Naive thymus-derived CD4-positive, alpha-beta T cell (primary cell): Measurements from ENCODE around the gene ZNF618. TPM values are rescaled to one million over a fixed set of nuclear protein-coding genes. Genes with fewer than 3 reads are reported as not detected.

Experiments used
- ATAC-seq: fragments of 150-1000 bp; cut with Tn5 transposase; 2 replicates; pipeline ENCODE4 v1.10.0; 2021; ENCODE audit warnings: mild to moderate bottlenecking, moderate library complexity
- CTCF ChIA-PET: fragments of 350-600 bp; sonication (Branson Sonifier 250); formaldehyde crosslinking; loops from one replicate; lab custom pipeline; 2021; ENCODE audit warnings: antibody characterized with exemption; lab: Charles Lee
- POLR2A ChIA-PET: fragments of 350-600 bp; sonication (Branson Sonifier 250); formaldehyde crosslinking; loops from one replicate; lab custom pipeline; 2021; ENCODE audit warnings: antibody characterized with exemption, inconsistent platforms; lab: Charles Lee
- DNase-seq, 9 donors: peaks; one replicate each; pipeline versions ENCODE4 v3.0.0 to v3.0.0-alpha.2; 2020 to 2022; ENCODE audit warnings: mixed read lengths in 1 of 9
- H3K27ac ChIP-seq: one replicate; pipeline ENCODE4 v1.7.0; 2013; ENCODE audit warnings: mild to moderate bottlenecking, low read depth, low read length, moderate library complexity
- H3K27me3 ChIP-seq, 2 donors: one replicate each; pipeline ENCODE4 v1.7.0; 2013; ENCODE audit warnings: low read length in 2 of 2, mild to moderate bottlenecking in 2 of 2, moderate library complexity in 2 of 2; ENCODE audit not compliant: control insufficient read depth in 2 of 2, insufficient read depth in 2 of 2
- H3K36me3 ChIP-seq, 3 experiments: 1 replicate in 2 of 3; 2 replicates in 1 of 3; pipeline ENCODE4 v1.7.0; 2013; ENCODE audit warnings: low read length in 3 of 3, mild to moderate bottlenecking in 3 of 3, moderate library complexity in 1 of 3; ENCODE audit not compliant: insufficient read depth in 3 of 3, control insufficient read depth in 2 of 3
- H3K4me1 ChIP-seq, 2 donors: one replicate each; pipeline ENCODE4 v1.7.0; 2013; ENCODE audit warnings: low read length in 2 of 2, mild to moderate bottlenecking in 2 of 2, moderate library complexity in 1 of 2; ENCODE audit not compliant: control insufficient read depth in 2 of 2, insufficient read depth in 2 of 2
- H3K4me3 ChIP-seq: 2 replicates; pipeline ENCODE4 v1.7.0; 2013; ENCODE audit warnings: mild to moderate bottlenecking, low read length
- H3K9me3 ChIP-seq, 3 experiments: 1 replicate in 2 of 3; 2 replicates in 1 of 3; pipeline ENCODE4 v1.7.0; 2013; ENCODE audit warnings: low read length in 3 of 3; ENCODE audit not compliant: control insufficient read depth in 2 of 3
- H3K27ac Mint-ChIP-seq, 9 donors: one replicate each; pipeline ENCODE4 v1.8.0; 2020 to 2022; ENCODE audit warnings: mixed read lengths in 9 of 9, mild to moderate bottlenecking in 8 of 9, moderate library complexity in 5 of 9, inconsistent platforms in 2 of 9
- H3K27me3 Mint-ChIP-seq, 5 donors: one replicate each; pipeline ENCODE4 v1.8.0; 2021 to 2022; ENCODE audit warnings: mixed read lengths in 5 of 5, mild to moderate bottlenecking in 1 of 5
- H3K36me3 Mint-ChIP-seq, 5 donors: one replicate each; pipeline ENCODE4 v1.8.0; 2020 to 2022; ENCODE audit warnings: mixed read lengths in 5 of 5, mild to moderate bottlenecking in 3 of 5, inconsistent platforms in 1 of 5
- H3K4me1 Mint-ChIP-seq, 7 donors: one replicate each; pipeline ENCODE4 v1.8.0; 2020 to 2022; ENCODE audit warnings: mixed read lengths in 7 of 7, mild to moderate bottlenecking in 3 of 7, inconsistent platforms in 1 of 7
- H3K4me3 Mint-ChIP-seq, 10 donors: one replicate each; pipeline ENCODE4 v1.8.0; 2020 to 2022; ENCODE audit warnings: mild to moderate bottlenecking in 10 of 10, mixed read lengths in 10 of 10, moderate library complexity in 6 of 10, inconsistent platforms in 2 of 10
- H3K9me3 Mint-ChIP-seq, 11 donors: one replicate each; pipeline ENCODE4 v1.8.0; 2020 to 2022; ENCODE audit warnings: mixed read lengths in 11 of 11, mild to moderate bottlenecking in 4 of 11, inconsistent platforms in 1 of 11, moderate library complexity in 1 of 11
- intact Hi-C, 2 donors: fragments of 100-400 bp; cut with micrococcal nuclease; formaldehyde crosslinking; loops; one replicate each; pipeline ENCODE4 v1.15.1; 2023
- polyA plus RNA-seq, 2 donors: library from polyadenylated mRNA; unstranded; fragments of 300-500 nt; fragmentation: Illumina TruSeq; gene quantifications; one replicate each; pipeline ENCODE4 v1.2.3, GENCODE V29; 2021
- total RNA-seq, 6 experiments: library from RNA in 5 of 6; stranded (reverse) in 5 of 6; gene quantifications; 1 replicate in 5 of 6; 2 replicates in 1 of 6; pipeline ENCODE4 v1.2.3 and lab custom pipeline; 2021 to 2026

ZNF618 gene
- total and polyA plus RNA-seq, 7 experiments from 2014 or later = 0.17 to 3.3 (median 1.1) TPM

DNA sequence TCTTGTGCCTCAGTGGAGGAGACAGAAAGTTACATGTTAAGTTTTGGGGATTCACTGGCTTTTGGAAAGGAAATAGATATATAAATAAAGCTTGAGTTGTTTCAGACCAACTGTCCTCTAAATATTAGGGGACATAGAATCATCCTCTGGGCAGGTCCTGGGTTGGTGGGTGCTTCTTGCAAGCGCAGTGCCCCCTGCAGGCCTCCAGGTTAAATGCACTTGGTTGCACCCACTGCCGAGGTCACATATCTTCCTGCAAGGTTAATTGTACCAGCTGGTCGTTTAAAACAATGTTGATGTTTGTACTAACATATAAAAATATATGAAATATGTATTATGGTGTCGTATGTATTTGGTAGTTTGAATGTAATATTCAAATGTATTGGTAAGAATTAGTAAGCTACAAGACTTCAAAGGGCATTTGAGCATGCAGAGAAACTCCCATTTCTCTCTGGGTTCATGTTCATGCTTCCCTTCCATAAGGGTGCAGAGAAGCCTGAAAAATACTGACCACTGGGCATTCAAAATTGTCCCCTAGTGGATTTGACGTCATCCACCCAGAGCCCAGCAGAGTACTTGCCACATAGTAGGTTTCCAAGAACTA, 87.0 kb downstream of the ZNF618 start:
- H3K27me3 Mint-ChIP-seq = no peaks in the 10 kb centered on the region
- Histone ChIP-seq H3K27me3 (no peaks in the 10 kb centered on the region), H3K27ac (no peak overlapping the region), H3K4me3 (no peak overlapping the region), H3K4me1 (no peaks in the 10 kb centered on the region), H3K9me3 (no peaks in the 10 kb centered on the region), H3K36me3 (no peaks in the 10 kb centered on the region)
- H3K36me3 Mint-ChIP-seq = no peaks in the 10 kb centered on the region
- H3K9me3 Mint-ChIP-seq = peaks cover 0 to 1% (median 0%) of the 10 kb centered on the region in 11 donors
- no peak overlapping the region for H3K27ac Mint-ChIP-seq
- ATAC-seq (peak; percentile 55), DNase-seq (peak in 1 of 9 donors; percentile 33)
- intact Hi-C loops = loop anchor here in 1 of 2 donors (1.0 kb wide), 2 partner anchors 110 to 156 kb away; no protein-coding TSS in a partner anchor
- POLR2A ChIA-PET = no interaction called here
- CTCF ChIA-PET = no interaction called here
- H3K4me3 Mint-ChIP-seq = no peak overlapping the region
- no peaks in the 10 kb centered on the region for H3K4me1 Mint-ChIP-seq

GRCh38 chr9:113963696-113964494, 87.8 kb downstream of the ZNF618 start:
- ChIA-PET POLR2A (no interaction called here), CTCF (no interaction called here)
- DNase-seq (no peak), ATAC-seq (no peak)
- Histone ChIP-seq H3K36me3 (no peaks in the 10 kb centered on the region), H3K9me3 (no peaks in the 10 kb centered on the region), H3K4me1 (no peaks in the 10 kb centered on the region), H3K27ac (no peak overlapping the region), H3K27me3 (no peaks in the 10 kb centered on the region), H3K4me3 (no peak overlapping the region)
- Mint-ChIP-seq H3K27ac (no peak overlapping the region), H3K9me3 (peaks cover 0 to 1% (median 0%) of the 10 kb centered on the region in 11 donors), H3K36me3 (no peaks in the 10 kb centered on the region), H3K4me1 (no peaks in the 10 kb centered on the region), H3K27me3 (no peaks in the 10 kb centered on the region), H3K4me3 (no peak overlapping the region)
- intact Hi-C loops = loop anchor here in 1 of 2 donors (1.0 kb wide), 2 partner anchors 111 to 157 kb away; no protein-coding TSS in a partner anchor

DNA sequence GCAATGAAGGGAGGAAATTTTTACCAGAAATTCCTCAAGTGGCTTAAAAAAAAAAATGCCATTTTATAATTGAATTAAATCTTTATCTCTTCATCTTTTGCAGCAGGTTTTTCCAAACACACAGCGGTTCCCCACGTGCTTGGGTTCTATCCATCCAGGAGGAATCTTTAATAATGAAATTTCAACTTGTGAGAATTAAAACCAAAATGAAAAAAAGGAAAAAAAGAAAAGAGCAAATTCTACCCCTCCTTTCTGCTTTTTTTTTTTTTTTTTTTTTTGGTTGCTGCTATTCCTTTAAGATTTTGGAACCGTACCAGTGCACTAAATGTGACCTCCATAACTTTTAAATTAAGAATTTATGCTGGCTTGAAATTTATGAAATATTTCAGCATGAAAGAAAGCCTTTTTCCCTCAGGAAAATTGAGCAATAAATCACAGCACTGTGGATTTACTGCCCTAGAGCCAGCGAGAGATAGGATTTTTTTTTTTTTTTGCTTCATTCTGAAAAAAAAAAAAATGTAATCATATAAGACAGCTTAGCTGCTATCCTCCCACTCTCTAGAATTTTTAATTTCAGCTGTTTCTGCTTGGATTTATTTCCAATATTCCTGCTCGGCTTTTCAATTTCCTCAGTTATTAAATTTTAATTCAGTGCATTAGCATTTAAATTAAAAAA, 88.5 kb downstream of the ZNF618 start:
- ChIA-PET CTCF (no interaction called here), POLR2A (no interaction called here)
- no peaks in the 10 kb centered on the region for H3K4me1 Mint-ChIP-seq
- H3K4me3 ChIP-seq = no peak overlapping the region
- ATAC-seq (no peak), DNase-seq (no peak)
- peaks cover 0 to 1% (median 0%) of the 10 kb centered on the region in 11 donors for H3K9me3 Mint-ChIP-seq
- no peak overlapping the region for H3K27ac ChIP-seq
- no peaks in the 10 kb centered on the region for H3K36me3 ChIP-seq
- no peaks in the 10 kb centered on the region for H3K36me3 Mint-ChIP-seq
- no peaks in the 10 kb centered on the region for H3K4me1 ChIP-seq
- no peak overlapping the region for H3K27ac Mint-ChIP-seq
- H3K27me3 Mint-ChIP-seq = no peaks in the 10 kb centered on the region
- H3K4me3 Mint-ChIP-seq = no peak overlapping the region
- intact Hi-C loops = no loop called here
- no peaks in the 10 kb centered on the region for H3K27me3 ChIP-seq
- H3K9me3 ChIP-seq = no peaks in the 10 kb centered on the region

- Mint-ChIP-seq H3K9me3 (peaks cover 0 to 1% (median 0%) of the 10 kb centered on the region in 11 donors), H3K27ac (no peak overlapping the region), H3K4me3 (no peak overlapping the region), H3K36me3 (peaks cover 0 to 4% (median 0%) of the 10 kb centered on the region in 5 donors), H3K4me1 (no peaks in the 10 kb centered on the region), H3K27me3 (no peaks in the 10 kb centered on the region)
- ATAC-seq = no peak
- H3K4me1 ChIP-seq = no peaks in the 10 kb centered on the region
- CTCF ChIA-PET = no interaction called here
- no peak overlapping the region for H3K4me3 ChIP-seq
- no peaks in the 10 kb centered on the region for H3K36me3 ChIP-seq
- POLR2A ChIA-PET = no interaction called here
- H3K27me3 ChIP-seq = no peaks in the 10 kb centered on the region
- no peak overlapping the region for H3K27ac ChIP-seq
- intact Hi-C loops = no loop called here
- DNase-seq = no peak
- H3K9me3 ChIP-seq = no peaks in the 10 kb centered on the region
These were observed 90.3 kb downstream of the ZNF618 start for GRCh38 chr9:113966394-113966793.

GRCh38 chr9:113967380-113967779, 91.3 kb downstream of the ZNF618 start:
- Mint-ChIP-seq H3K36me3 (peaks cover 0 to 4% (median 0%) of the 10 kb centered on the region in 5 donors), H3K4me1 (no peaks in the 10 kb centered on the region), H3K27me3 (no peaks in the 10 kb centered on the region), H3K4me3 (no peak overlapping the region), H3K27ac (no peak overlapping the region), H3K9me3 (peaks cover 0 to 1% (median 0%) of the 10 kb centered on the region in 11 donors)
- Histone ChIP-seq H3K27ac (no peak overlapping the region), H3K4me1 (no peaks in the 10 kb centered on the region), H3K4me3 (no peak overlapping the region), H3K36me3 (no peaks in the 10 kb centered on the region), H3K27me3 (no peaks in the 10 kb centered on the region), H3K9me3 (no peaks in the 10 kb centered on the region)
- ATAC-seq (no peak), DNase-seq (no peak)
- intact Hi-C loops = no loop called here
- POLR2A ChIA-PET = no interaction called here
- CTCF ChIA-PET = no interaction called here

DNA sequence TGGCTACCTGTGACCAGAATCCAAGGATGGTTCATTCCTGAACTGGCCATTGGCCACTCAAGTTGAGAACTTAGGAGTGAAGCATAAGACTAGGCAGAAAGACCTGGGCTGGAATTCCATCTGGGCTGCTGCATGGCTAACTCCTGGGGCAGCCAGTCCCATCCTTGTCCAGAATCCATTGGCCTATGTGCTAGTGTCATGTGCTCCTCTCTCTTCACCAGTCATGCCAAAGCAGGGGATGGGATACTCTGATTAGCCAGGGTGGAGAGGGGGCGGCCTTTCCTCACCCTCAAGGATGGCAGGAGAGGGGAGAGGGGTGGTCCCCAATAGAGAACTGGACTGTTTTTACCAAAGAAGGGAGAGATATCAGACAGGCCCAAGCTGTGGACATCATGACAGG, 93.2 kb downstream of the ZNF618 start:
- no peak overlapping the region for H3K27ac Mint-ChIP-seq
- no peak for ATAC-seq
- no peaks in the 10 kb centered on the region for H3K9me3 ChIP-seq
- H3K27me3 ChIP-seq = no peaks in the 10 kb centered on the region
- ChIA-PET POLR2A (no interaction called here), CTCF (no interaction called here)
- H3K36me3 Mint-ChIP-seq = peaks cover 0 to 4% (median 0%) of the 10 kb centered on the region in 5 donors
- intact Hi-C loops = no loop called here
- no peaks in the 10 kb centered on the region for H3K9me3 Mint-ChIP-seq
- no peaks in the 10 kb centered on the region for H3K27me3 Mint-ChIP-seq
- H3K27ac ChIP-seq = no peak overlapping the region
- no peak for DNase-seq
- no peaks in the 10 kb centered on the region for H3K4me1 ChIP-seq
- H3K36me3 ChIP-seq = no peaks in the 10 kb centered on the region
- H3K4me3 ChIP-seq = no peak overlapping the region
- no peak overlapping the region for H3K4me3 Mint-ChIP-seq
- H3K4me1 Mint-ChIP-seq = no peaks in the 10 kb centered on the region
